ENCODE results near the gene HMCN1.

HMCN1 gene

DNA sequence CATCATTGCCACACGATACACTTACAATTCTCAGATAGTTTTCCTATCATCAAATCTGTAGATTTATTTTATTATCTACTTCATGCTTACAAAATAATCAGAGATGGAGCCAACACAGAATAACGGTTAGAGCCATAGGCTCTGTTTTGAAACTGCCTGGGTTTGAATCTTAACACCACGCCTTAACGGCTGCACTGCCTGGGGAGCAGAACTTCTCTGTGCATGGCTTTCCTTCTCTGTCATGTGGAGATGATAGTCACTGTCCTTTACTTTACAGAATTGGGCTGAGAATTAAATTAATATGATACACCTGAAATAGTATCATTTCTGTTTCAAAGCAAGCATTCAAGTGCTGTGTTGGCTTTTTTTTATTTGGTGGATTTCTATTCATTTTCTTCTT lies 177.8 kb downstream of the HMCN1 start:
- H3K4me3 ChIP-seq (ENCODE audit: low read depth, low read length) = no peak overlapping the region
- TF ChIP-seq, protein P1, sequence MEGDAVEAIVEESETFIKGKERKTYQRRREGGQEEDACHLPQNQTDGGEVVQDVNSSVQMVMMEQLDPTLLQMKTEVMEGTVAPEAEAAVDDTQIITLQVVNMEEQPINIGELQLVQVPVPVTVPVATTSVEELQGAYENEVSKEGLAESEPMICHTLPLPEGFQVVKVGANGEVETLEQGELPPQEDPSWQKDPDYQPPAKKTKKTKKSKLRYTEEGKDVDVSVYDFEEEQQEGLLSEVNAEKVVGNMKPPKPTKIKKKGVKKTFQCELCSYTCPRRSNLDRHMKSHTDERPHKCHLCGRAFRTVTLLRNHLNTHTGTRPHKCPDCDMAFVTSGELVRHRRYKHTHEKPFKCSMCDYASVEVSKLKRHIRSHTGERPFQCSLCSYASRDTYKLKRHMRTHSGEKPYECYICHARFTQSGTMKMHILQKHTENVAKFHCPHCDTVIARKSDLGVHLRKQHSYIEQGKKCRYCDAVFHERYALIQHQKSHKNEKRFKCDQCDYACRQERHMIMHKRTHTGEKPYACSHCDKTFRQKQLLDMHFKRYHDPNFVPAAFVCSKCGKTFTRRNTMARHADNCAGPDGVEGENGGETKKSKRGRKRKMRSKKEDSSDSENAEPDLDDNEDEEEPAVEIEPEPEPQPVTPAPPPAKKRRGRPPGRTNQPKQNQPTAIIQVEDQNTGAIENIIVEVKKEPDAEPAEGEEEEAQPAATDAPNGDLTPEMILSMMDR (IDR thresholded peaks at IDR 0.05; ENCODE audit: low read depth, low read length, missing control alignments) = no peak
- DNase-seq (ENCODE audit: low read depth) = no peak

DNA sequence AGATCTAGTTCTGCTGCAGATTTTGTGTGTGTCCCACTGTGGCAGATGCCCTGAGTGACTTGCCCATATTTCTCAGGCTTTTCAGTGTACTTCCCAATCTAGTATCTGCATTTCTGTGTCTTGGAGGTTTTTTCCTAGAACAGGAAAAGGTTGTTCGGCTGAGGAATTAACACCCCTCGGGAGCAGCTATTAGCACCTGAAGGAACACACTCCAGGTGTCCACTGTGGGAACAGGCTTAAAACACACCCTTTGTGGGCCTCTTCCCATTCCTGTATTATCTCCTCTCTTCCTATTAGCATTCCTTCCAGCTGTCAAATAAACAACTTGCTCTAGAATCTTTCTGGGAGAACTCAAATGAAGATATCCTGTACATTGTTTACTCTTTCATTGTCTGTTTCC lies 178.3 kb downstream of the HMCN1 start:
- DNase-seq (ENCODE audit: low read depth) = no peak
- TF ChIP-seq, protein P1 (IDR thresholded peaks at IDR 0.05; ENCODE audit: low read depth, low read length, missing control alignments) = no peak
- H3K4me3 ChIP-seq (ENCODE audit: low read depth, low read length) = no peak overlapping the region

DNA sequence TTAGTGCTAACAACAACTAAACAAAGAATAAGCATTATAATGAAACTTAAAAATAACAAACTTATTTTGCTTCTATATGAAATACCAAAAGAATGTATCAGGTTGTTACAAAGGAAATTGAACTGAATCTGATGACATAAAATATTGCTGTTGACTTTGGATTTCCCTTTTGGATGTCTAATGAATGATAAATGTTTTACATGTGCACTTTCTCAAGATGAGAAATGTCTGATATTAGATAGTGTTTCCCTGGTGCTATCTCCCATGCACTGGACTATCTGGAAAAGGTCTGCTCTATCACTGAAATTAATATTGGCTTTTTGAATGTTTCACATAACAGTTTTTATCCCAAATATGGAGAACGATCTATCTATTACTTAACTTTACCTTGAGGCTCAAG lies 179.9 kb downstream of the HMCN1 start:
- TF ChIP-seq, protein P1 (IDR thresholded peaks at IDR 0.05; ENCODE audit: low read depth, low read length, missing control alignments) = no peak
- no peak overlapping the region for H3K4me3 ChIP-seq (ENCODE audit: low read depth, low read length)
- DNase-seq (ENCODE audit: low read depth) = no peak

DNA sequence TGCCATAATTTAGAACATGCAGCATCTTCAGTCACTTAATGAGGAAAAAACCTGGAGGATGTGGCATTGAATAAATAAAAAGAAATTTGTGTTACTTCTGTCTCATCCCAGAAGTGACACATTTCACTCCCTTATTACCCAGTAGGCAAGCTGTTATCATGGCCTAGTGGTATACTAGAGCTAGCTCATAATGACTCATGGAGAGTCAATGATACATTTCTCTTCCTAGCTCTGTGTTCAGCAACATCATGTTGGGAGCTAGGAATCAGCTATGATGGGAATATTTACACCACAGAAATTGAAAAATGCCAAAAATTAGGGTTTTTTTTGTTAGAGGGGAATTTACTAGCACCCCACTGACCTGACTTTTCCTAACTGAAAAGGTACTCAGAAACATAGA lies 182.7 kb downstream of the HMCN1 start:
- TF ChIP-seq, protein P1 (IDR thresholded peaks at IDR 0.05; ENCODE audit: low read depth, low read length, missing control alignments) = no peak
- H3K4me3 ChIP-seq (ENCODE audit: low read depth, low read length) = no peak overlapping the region
- DNase-seq (ENCODE audit: low read depth) = no peak

DNA sequence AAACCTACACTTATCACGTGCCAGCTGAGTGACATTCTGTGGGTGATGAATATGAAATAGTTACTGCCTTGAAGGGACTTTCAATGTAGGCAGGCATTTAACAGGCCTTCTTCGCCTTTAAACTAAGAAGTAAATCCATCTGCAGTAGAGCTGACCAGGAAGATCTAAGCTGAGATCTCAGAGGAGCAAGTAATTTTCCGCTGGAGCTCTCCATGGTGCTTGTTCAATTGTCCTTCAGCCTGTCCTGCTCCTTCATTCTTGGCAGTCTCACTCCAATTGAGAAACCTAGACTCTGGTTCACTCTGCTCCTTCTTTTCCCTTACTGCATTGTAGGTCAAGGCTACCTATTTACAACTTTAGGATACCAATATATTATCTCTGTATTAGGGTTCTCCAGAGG lies 183.5 kb downstream of the HMCN1 start:
- H3K4me3 ChIP-seq (ENCODE audit: low read depth, low read length) = no peak overlapping the region
- no peak for DNase-seq (ENCODE audit: low read depth)
- TF ChIP-seq, protein P1 (IDR thresholded peaks at IDR 0.05; ENCODE audit: low read depth, low read length, missing control alignments) = no peak

DNA sequence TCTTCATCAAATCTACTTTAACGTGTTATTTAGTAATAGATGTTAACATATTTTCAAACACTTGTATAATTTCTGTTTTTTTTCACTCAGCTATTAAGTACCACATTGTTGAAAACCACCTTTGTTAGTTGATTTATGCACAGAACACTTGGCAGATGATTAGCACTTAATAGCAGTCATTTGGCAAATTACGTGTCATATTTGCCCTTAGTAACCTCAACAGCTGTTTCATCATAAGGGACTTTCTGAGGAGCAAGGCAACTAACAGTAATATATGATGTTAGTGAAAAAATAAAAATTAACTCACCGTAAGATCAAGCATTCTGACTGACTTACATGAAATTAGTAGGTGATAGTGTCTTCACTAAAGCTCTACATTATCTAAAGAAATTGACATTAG lies 186.4 kb downstream of the HMCN1 start:
- no peak for DNase-seq (ENCODE audit: low read depth)
- no peak overlapping the region for H3K4me3 ChIP-seq (ENCODE audit: low read depth, low read length)
- TF ChIP-seq, protein P1 (IDR thresholded peaks at IDR 0.05; ENCODE audit: low read depth, low read length, missing control alignments) = no peak

DNA sequence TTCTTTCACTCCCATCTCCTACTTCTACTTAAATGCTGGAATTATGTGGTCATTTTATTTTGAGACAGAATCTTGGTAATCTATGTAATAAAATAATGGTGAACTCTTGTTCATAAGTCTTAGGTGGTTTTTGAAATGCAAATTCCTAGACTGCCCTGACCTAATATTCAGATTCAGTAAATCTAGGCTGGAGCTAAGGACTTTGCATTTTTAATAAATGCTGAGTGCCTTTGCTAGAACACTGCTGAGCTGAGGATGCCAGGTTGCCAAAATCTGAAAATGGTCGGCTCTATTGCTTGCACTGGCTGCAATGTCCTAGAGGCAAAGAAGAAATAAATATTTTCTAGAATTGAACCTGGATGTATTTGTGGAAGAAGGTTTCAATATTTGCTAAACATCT lies 187.4 kb downstream of the HMCN1 start:
- DNase-seq (ENCODE audit: low read depth) = no peak
- TF ChIP-seq, protein P1 (IDR thresholded peaks at IDR 0.05; ENCODE audit: low read depth, low read length, missing control alignments) = no peak
- no peak overlapping the region for H3K4me3 ChIP-seq (ENCODE audit: low read depth, low read length)

All from GM12864 (cell line).